Left kidney (tissue), 8 donors: ENCODE measurements around the gene TSPAN7. TPM values are rescaled to one million over a fixed set of nuclear protein-coding genes. Genes with fewer than 3 reads are reported as not detected.

Experiments
- DNase-seq: peaks from one replicate; pipeline ENCODE4 v3.0.0-alpha.2; 2013
- long read RNA-seq, 8 donors: transcript quantifications; one replicate each; lab custom pipeline, GENCODE V29; 2026
- polyA plus RNA-seq: library from polyadenylated mRNA; unstranded; fragments of 120-200 nt; gene quantifications from one replicate; pipeline ENCODE4 v1.2.1, GENCODE V29; 2013; ENCODE audit not compliant: insufficient read length

The TSPAN7 gene
- polyA plus RNA-seq, result 37.9 TPM
- long read RNA-seq, donor 1, transcript TSPAN7-202 (8 exons, 1,909 nt), result major isoform, 22 of 32 reads
- long read RNA-seq, donor 1, partial matches to known transcripts, result 8 of 32 reads
- long read RNA-seq, donor 1, other reads (novel, unspliced or antisense), result 0 of 32 reads
- long read RNA-seq, donor 2, transcript TSPAN7-202 (8 exons, 1,909 nt), result major isoform, 16 of 17 reads
- long read RNA-seq, donor 2, partial matches to known transcripts, result 0 of 17 reads
- long read RNA-seq, donor 2, other reads (novel, unspliced or antisense), result 0 of 17 reads
- long read RNA-seq, donor 3, transcript TSPAN7-202 (8 exons, 1,909 nt), result major isoform, 15 of 20 reads
- long read RNA-seq, donor 3, partial matches to known transcripts, result 5 of 20 reads
- long read RNA-seq, donor 3, other reads (novel, unspliced or antisense), result 0 of 20 reads
- long read RNA-seq, donor 4, result 0 reads
- long read RNA-seq, donor 5, transcript TSPAN7-202 (8 exons, 1,909 nt), result major isoform, 26 of 34 reads
- long read RNA-seq, donor 5, partial matches to known transcripts, result 5 of 34 reads
- long read RNA-seq, donor 5, other reads (novel, unspliced or antisense), result 0 of 34 reads
- long read RNA-seq, donor 6, transcript TSPAN7-202 (8 exons, 1,909 nt), result major isoform, 12 of 24 reads
- long read RNA-seq, donor 6, partial matches to known transcripts, result 9 of 24 reads
- long read RNA-seq, donor 6, other reads (novel, unspliced or antisense), result 0 of 24 reads
- long read RNA-seq, donor 7, transcript TSPAN7-202 (8 exons, 1,909 nt), result major isoform, 30 of 50 reads
- long read RNA-seq, donor 7, transcript TSPAN7-203 (7 exons, 1,683 nt), result minor isoform, 5 of 50 reads
- long read RNA-seq, donor 7, partial matches to known transcripts, result 15 of 50 reads
- long read RNA-seq, donor 7, other reads (novel, unspliced or antisense), result 0 of 50 reads
- long read RNA-seq, donor 8, transcript TSPAN7-202 (8 exons, 1,909 nt), result major isoform, 5 of 5 reads
- long read RNA-seq, donor 8, partial matches to known transcripts, result 0 of 5 reads
- long read RNA-seq, donor 8, other reads (novel, unspliced or antisense), result 0 of 5 reads

- peak; percentile 61 for DNase-seq
Measured at GRCh38 chrX:38561126-38561868, at the start of gene TSPAN7. Gene TSPAN7, plus strand, starts transcription at chrX:38561542. Its CDS starts 5 bp downstream, at chrX:38561547.

GRCh38 chrX:38513112-38513742 is 48.1 kb upstream of the TSPAN7 start:
- DNase-seq, result no peak

- no peak for DNase-seq
Measured at GRCh38 chrX:38514016-38514854, 47.1 kb upstream of the TSPAN7 start.

- DNase-seq, result no peak
Measured at GRCh38 chrX:38515291-38515690, 46.1 kb upstream of the TSPAN7 start.

GRCh38 chrX:38516196-38516774 is 45.1 kb upstream of the TSPAN7 start:
- no peak for DNase-seq

GRCh38 chrX:38519651-38520050 is 41.7 kb upstream of the TSPAN7 start:
- DNase-seq, result no peak

- DNase-seq, result no peak
Measured at GRCh38 chrX:38538134-38538533, 23.2 kb upstream of the TSPAN7 start.

GRCh38 chrX:38539748-38540147 is 21.6 kb upstream of the TSPAN7 start:
- DNase-seq, result no peak

GRCh38 chrX:38548508-38548907 is 12.8 kb upstream of the TSPAN7 start:
- DNase-seq, result no peak

- DNase-seq, result no peak
Measured at GRCh38 chrX:38552721-38553120, 8.6 kb upstream of the TSPAN7 start.

- DNase-seq, result no peak
Measured at GRCh38 chrX:38558686-38559085, 2.7 kb upstream of the TSPAN7 start.

GRCh38 chrX:38560776-38561125 is 591 bp upstream of the TSPAN7 start:
- no peak for DNase-seq

- DNase-seq, result no peak
Measured at GRCh38 chrX:38561951-38562719, 793 bp downstream of the TSPAN7 start.

- DNase-seq, result no peak
Measured at GRCh38 chrX:38563030-38563429, 1.7 kb downstream of the TSPAN7 start.

GRCh38 chrX:38570396-38570795 is 9.1 kb downstream of the TSPAN7 start:
- DNase-seq, result no peak

- no peak for DNase-seq
Measured at GRCh38 chrX:38571058-38571457, 9.7 kb downstream of the TSPAN7 start.

GRCh38 chrX:38574858-38575257 is 13.5 kb downstream of the TSPAN7 start:
- DNase-seq, result no peak

- DNase-seq, result no peak
Measured at GRCh38 chrX:38575888-38576287, 14.5 kb downstream of the TSPAN7 start.

- DNase-seq, result no peak
Measured at GRCh38 chrX:38577738-38578137, 16.4 kb downstream of the TSPAN7 start.
